ENCODE results near the gene B3GLCT.

GRCh38 chr13:31224963-31225559, 25.3 kb downstream of the B3GLCT start:
- TF ChIP-seq EZH2 (IDR thresholded peaks at IDR 0.05; ENCODE audit: insufficient read depth, poor library complexity, severe bottlenecking) (no peak), EZH2phosphoT487 (IDR thresholded peaks at IDR 0.05; ENCODE audit: insufficient read depth, low read depth) (no peak)

Measured in GM23248 (cell line).